Ishikawa (cell line): ENCODE results near the gene DNAJC18.
A peak's percentile ranks its signal among the peaks of the same experiment; 100 is the strongest.

Experiments
- CEBPB ChIP-seq: IDR thresholded peaks from 2 replicates; pipeline ENCODE4 v1.6.1; 2012
- CREB1 ChIP-seq: IDR thresholded peaks from 2 replicates; pipeline ENCODE4 v1.6.1; 2012; ENCODE audit warnings: low read depth
- EGR1 ChIP-seq: IDR thresholded peaks from 2 replicates; pipeline ENCODE4 v1.6.1; 2012
- EP300 ChIP-seq: IDR thresholded peaks from 2 replicates; pipeline ENCODE4 v1.6.1; 2012; ENCODE audit warnings: borderline replicate concordance
- FOXM1 ChIP-seq: IDR thresholded peaks from 2 replicates; pipeline ENCODE4 v1.6.1; 2012; ENCODE audit warnings: low read depth, borderline replicate concordance
- NFIC ChIP-seq: IDR thresholded peaks from 2 replicates; pipeline ENCODE4 v1.6.1; 2012
- RAD21 ChIP-seq: IDR thresholded peaks from 2 replicates; pipeline ENCODE4 v1.6.1; 2012; ENCODE audit warnings: low read depth
- TAF1 ChIP-seq: IDR thresholded peaks from 2 replicates; pipeline ENCODE4 v1.6.1; 2012; ENCODE audit warnings: low read depth, mild to moderate bottlenecking
- TCF12 ChIP-seq: IDR thresholded peaks from 2 replicates; pipeline ENCODE4 v1.6.1; 2012; ENCODE audit warnings: low read depth
- TEAD4 ChIP-seq: IDR thresholded peaks from 2 replicates; pipeline ENCODE4 v1.6.1; 2012
- YY1 ChIP-seq: IDR thresholded peaks from 2 replicates; pipeline ENCODE4 v1.6.1; 2012; ENCODE audit warnings: low read depth
- ZBTB7A ChIP-seq: IDR thresholded peaks from 2 replicates; pipeline ENCODE4 v1.6.1; 2012; ENCODE audit warnings: low read depth
- TF ChIP-seq, protein P1 (sequence below): IDR thresholded peaks from 2 replicates; pipeline ENCODE4 v1.6.1; 2012; ENCODE audit warnings: low read depth, mild to moderate bottlenecking
- TF ChIP-seq, protein P2 (sequence below): IDR thresholded peaks from 2 replicates; pipeline ENCODE4 v1.6.1; 2012

DNAJC18 gene

DNA sequence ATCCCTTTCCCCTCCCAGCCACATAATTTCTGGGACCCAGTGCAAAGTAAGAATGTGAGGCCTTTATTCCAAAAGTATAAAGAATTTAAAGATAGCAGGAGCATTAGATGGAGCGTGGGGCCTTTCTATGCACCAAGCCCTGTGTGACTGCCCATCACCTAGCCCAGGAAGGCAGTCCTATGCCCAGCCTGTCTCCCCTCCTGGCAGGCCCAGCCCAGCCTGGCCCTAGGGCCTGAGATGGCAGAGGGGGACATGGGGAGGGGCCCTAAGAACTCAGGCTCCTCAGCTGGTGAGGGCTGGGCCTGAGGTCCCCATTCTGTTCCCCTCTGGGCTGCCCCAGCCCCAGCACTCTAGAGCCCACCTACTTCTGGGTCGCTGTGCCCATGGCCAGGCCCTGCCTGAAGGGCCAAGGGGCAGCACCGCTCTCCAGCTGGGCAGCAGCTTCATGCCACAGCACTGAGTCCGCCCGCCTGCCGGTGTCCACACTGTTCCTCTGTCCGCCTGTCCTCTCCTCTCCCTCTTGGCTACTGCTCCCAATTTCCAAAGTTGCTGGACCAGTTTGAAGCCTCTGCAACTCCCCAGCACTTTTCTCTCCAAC is 55.2 kb downstream of the DNAJC18 start:
- TF ChIP-seq TEAD4 (no peak), EP300 (no peak), NFIC (0 out of 2 replicates have a peak, but pooled peaks have one; percentile 22), ZBTB7A (no peak)

DNA sequence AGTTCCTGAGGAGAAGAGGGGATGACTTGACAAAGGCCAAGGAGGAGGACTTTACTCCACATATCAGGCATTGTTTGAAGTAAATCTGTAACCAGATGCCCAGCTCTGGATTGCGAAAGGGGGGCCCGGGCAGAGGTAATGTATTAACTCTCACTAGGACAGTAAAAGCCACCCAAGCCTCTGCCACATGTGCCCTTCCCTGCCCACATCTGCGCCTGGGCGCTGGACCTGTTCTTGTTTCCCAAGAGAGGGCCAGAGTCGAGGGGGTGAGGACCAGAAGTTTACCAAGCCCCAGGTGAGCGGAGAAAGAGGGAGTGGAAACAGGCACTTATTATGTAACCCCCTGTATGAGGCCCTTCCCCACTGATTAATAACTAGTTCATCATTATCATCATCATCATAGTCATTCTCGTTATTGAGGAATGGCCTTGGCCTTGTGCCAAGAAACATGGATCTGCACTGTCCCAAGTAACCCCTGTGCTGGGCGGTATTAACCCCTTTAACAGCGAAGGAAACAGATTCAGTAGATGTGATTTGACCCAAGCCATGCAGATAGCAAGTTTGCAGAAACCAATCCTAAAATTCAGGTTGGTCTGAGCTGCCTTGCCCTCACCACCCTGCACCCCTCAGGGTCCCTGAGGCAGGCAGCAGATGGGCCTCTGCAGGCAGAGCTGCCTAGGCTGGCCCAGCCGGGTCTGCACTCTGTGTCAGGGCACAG is 55.9 kb downstream of the DNAJC18 start, which contains the start of gene SLC23A1:
TSS of gene SLC23A1 (minus strand) at position 23 of the 718 bp plus-strand sequence. CDS start 44 bp downstream, outside the sequence.
- no peak for TF ChIP-seq YY1
- no peak for TF ChIP-seq TCF12
- TF ChIP-seq NFIC, result peak; percentile 74
- TF ChIP-seq CEBPB, result peak; percentile 94

DNA sequence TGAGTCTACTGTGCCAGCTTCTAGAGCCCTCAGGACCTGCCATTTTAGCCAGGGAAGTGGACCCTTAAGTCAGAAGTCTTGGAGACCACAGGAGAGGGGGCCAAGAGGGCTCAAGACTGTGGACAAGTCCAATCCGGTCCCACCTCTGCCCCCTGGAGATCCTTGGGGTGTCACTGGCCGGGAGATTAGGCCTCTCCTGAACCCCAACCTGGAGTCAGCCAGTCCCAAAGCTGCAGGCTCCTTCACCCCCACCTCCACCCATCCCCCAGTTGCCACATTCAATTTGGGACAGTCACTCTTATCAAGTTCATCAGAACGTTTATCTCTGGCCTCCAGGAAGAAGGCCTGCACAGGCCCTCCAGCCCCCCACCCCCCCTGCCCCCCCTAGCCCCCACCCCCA is 56.5 kb downstream of the DNAJC18 start:
- TF ChIP-seq YY1 (no peak), FOXM1 (no peak), EP300 (no peak), CEBPB (no peak)
- TF ChIP-seq, protein P1, sequence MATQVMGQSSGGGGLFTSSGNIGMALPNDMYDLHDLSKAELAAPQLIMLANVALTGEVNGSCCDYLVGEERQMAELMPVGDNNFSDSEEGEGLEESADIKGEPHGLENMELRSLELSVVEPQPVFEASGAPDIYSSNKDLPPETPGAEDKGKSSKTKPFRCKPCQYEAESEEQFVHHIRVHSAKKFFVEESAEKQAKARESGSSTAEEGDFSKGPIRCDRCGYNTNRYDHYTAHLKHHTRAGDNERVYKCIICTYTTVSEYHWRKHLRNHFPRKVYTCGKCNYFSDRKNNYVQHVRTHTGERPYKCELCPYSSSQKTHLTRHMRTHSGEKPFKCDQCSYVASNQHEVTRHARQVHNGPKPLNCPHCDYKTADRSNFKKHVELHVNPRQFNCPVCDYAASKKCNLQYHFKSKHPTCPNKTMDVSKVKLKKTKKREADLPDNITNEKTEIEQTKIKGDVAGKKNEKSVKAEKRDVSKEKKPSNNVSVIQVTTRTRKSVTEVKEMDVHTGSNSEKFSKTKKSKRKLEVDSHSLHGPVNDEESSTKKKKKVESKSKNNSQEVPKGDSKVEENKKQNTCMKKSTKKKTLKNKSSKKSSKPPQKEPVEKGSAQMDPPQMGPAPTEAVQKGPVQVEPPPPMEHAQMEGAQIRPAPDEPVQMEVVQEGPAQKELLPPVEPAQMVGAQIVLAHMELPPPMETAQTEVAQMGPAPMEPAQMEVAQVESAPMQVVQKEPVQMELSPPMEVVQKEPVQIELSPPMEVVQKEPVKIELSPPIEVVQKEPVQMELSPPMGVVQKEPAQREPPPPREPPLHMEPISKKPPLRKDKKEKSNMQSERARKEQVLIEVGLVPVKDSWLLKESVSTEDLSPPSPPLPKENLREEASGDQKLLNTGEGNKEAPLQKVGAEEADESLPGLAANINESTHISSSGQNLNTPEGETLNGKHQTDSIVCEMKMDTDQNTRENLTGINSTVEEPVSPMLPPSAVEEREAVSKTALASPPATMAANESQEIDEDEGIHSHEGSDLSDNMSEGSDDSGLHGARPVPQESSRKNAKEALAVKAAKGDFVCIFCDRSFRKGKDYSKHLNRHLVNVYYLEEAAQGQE, result no peak

DNA sequence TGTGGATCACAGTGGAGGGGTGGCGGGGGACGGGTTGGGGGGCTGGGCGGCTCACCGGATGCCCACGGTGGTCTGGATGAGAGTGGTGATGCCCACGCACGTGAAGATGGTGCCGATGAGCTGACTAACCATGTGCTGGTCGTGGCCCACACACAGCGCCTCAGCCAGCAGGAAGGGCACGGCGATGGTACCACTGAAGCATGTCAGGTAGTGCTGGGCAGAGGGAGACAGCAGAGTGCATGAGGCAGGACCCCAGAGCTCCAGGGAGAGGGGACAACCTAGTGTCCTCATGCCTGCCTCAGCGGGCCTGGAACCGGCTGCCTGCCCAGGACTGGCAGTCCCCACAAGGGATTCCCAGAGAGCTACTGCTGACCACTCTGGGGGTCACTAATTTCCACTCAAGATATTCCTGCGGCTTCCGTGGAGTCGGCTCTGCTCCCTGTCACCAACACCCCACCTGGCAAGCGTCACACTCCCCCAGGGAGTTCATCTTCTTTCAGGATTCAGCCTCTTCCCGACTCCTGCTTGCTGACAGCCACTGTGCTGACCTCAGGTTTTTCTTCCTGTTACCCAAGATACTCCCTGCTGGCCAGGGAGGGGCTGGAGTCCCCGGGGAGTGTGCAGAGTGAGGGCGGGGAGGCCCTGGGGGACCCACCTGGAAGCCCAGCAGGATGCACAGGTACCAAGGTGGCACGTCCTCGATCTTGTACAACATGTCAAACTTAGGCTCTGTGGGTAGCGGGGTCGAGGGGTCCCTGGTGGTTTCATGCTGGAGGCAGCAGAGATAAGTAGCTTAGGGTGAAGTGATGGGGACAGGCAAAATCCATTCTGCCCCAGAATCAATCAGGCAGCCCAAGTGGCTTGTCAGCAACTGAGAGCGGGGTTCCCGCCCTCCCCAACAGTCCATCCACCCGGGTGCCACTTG is 57.2 kb downstream of the DNAJC18 start:
- TF ChIP-seq YY1 (no peak), CEBPB (no peak), RAD21 (no peak), EP300 (no peak), TAF1 (no peak), TEAD4 (no peak), NFIC (no peak), CREB1 (no peak)
- TF ChIP-seq, protein P1, result no peak

DNA sequence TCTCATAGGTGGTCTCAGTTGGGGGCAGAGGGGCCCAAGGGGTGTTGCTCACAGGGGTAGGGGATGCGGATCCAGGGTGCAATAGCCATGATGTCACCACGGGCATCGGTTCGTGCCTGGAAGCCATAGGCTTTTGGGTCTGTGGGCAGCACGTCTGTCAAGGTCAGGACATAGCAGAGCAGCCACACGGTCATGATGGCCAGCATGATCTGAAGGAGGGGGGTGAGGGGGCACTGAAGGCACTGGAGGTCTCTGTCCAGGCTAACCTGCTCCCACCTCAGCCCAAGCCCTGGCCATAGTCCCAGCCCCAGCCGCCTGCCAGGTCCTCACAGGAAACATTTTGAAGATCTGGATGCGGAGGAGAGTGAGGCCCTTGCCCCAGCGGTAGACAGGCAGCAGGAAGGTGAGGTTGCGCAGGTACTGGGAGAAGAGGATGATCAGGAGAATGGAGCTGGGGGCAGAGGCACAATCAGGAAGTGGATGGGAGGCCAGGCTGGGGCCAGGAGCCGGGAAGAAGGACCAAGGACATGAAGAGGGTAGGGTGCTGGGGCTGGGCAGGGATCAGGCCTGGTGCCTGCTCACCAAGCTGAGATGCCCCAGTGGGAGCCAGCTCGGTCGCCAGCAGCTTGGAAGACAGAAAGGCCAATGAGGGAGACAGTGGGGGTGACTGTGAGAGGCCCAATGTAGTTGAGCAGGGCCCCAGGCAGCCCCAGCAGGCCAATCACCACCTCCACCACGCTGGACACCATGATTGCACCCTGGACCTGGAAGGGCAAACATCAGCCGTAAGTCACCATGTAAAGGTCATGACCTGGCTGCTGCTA is 59.5 kb downstream of the DNAJC18 start:
- TF ChIP-seq CEBPB, result no peak
- TF ChIP-seq, protein P1, result no peak
- no peak for TF ChIP-seq ZBTB7A
- no peak for TF ChIP-seq EGR1
- no peak for TF ChIP-seq EP300
- TF ChIP-seq NFIC, result no peak
- no peak for TF ChIP-seq RAD21
- no peak for TF ChIP-seq CREB1
- TF ChIP-seq, protein P2, sequence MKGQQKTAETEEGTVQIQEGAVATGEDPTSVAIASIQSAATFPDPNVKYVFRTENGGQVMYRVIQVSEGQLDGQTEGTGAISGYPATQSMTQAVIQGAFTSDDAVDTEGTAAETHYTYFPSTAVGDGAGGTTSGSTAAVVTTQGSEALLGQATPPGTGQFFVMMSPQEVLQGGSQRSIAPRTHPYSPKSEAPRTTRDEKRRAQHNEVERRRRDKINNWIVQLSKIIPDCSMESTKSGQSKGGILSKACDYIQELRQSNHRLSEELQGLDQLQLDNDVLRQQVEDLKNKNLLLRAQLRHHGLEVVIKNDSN, result no peak
- TF ChIP-seq YY1, result no peak
- TF ChIP-seq TAF1, result no peak
- no peak for TF ChIP-seq FOXM1
